Stimulated activated CD4-positive, alpha-beta T cell treated with anti-CD3 and anti-CD28 coated beads, Interleukin-12 subunit alpha, Interleukin-12 subunit beta, amount 100 ng/mL, for 48 hours (primary cell): Measurements from ENCODE around the gene BAHD1.

Experiments
- DNase-seq, 3 donors: peaks; one replicate each; pipeline ENCODE4 v3.0.0-alpha.2; 2020; ENCODE audit warnings: low read depth in 2 of 3, low spot score in 1 of 3

BAHD1 gene

DNA sequence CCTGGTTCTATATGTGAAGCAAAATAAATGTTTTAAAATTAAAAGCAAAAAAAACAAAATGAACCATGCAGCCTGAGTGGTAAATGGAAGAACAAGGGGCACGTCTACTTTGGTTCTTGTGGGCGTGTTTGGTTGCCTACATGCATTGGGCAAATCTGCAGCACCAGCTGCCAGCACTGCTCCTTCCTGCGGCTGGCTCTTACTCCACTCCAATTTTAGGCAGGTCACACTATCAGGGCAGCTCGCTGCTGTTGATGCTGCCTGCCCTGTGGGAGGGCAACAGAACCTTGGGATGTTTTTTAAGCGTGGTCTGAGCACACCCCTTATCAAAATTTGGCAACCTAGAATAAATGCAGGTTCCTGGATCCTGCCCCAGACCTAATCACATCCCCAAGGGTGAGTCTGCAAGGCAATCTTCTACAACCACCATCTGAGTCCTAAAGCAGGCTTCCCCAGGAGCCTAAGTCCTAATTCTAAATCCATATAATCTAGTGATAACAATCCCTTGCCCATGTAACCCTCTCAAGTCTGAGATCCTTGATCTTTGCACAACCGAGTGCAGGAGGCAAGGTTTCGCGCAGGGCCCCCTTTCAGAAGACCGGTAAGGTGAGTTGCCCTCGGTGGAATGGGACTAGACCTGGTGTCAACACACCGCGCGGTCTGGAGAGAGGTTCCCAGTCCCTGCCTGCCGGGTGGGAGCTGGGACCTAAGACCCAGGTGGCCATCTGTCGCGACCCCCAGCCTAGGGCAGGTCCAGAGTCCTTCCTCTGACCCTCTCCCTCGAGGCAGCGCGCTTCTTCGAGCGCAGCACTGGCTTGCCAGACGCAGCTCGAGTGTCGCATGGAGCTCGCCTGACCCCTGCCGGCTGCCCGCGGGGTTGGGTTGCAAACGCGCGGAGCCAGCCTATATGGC is 19.3 kb upstream of the BAHD1 start:
- DNase-seq, result peak; percentile 63 to 78 (median 77)

DNA sequence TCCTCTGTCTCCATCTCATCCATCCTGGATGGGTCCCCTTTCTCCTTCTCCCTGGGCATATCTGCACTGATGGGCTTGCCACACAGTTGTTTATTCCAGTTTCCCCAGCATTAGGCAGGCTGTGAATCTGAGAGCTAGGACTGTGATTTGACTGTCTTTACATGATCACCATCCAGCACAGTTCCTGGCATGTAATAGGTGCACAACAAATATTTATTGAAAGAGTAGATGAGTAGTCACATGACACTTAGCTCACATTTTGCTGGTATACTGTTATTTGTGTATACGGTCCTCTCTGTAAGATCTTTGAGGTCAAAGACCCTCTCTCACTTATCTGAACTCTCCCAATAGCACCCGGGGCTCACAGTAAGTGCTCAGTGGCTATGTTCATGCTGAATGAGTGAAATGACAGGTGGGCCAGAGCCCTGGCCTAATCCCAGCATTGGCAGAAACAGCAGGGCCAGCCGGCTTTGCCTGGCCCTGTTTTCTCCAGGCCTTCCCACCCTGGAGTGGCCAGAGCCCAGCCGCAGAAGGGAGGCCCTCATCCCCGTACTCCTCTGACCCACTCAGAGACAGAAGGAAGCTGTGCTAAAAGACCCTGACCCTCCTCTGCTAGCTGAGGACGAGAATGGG is 16.2 kb upstream of the BAHD1 start:
- DNase-seq, result no peak

DNA sequence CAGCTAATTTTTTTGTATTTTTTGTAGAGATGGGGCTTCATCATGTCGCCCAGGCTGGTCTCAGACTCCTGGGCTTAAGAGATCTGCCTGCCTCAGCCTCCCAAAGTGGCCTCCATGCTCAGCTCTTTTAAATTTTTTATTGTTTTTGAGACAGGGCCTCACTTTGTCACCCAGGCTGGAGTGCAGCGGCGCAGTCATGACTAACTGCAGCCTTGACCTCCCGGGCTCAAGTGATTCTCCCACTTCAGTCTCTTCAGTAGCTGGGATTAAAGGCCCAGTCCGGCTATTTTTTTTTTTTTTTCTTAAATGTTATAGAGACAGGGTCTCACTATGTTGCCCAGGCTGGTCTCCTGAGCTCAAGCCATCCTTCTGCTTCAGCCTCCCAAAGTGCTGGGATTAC is 15.1 kb upstream of the BAHD1 start:
- DNase-seq, result no peak

DNA sequence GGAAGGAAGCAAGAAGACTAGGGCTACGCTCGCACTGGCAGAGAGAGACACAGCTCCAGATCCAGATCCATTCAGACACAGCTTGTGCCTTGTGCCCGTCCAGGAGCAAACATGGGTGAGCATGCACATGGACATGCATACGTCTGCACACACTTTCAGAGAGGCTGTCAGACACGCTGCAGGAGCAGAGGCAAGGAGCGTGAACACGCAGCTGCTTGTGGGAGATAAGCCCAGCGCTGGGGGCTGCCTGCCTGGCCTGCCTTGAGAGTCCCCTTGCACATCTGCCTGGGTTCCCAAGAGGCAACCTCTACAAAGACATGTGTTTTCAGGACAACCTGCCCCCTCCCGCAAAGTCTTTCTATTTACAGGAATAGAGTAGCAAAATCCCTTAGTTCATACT is 13.6 kb upstream of the BAHD1 start:
- no peak for DNase-seq

DNA sequence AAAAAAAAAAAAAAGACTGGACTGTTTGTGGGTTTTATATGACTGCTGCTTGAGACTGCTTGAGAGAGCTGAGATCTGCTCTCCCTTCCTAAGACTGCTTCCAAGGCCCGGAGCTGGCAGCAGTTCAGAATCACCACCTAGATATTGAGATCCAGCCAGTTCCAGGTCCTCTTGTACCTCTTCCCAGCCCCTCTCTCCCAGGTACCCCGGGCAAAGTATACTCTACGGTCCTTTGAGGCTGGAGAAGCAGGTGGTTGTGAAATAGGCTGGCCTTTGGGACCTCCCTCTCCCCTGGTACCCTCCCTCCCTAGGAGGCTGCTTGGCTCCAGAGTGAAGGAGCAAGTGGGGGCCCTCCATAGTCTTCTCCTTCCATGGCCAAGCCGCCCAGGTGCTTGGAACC is 12.6 kb upstream of the BAHD1 start:
- DNase-seq, result no peak

DNA sequence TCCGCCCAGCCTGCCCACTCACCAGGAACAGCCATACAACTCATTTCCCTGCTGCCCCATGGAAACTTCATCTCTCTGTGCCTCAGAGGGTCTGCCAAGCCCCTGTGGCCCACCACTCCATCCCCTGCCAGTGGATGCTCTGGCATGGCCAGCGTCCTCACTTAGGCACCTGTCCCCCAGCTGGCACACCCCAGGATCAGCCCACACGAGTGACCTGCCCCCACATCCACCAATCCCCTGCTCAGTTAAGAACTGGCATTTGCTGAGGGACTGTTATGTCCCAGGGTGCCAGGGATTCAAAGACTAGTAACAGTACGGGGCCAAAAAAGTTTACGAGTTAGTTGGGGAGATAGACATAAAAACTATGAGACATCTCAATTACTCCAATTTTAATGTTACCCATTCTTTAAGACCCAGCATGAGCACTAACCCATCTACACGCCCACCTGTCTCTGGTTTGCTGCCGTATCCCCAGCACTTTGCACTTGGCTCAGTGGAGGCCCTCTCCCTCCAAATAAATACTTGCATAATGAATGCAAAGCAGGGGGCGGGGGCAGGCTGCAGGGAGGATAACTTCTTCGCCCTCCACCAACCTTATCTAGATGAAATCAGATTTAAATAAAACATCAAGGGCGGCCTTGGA is 11.6 kb upstream of the BAHD1 start:
- DNase-seq, result no peak

- DNase-seq, result no peak
These were observed 10.4 kb upstream of the BAHD1 start for GRCh38 chr15:40430271-40430805.

GRCh38 chr15:40435023-40435709 is 5.6 kb upstream of the BAHD1 start:
- no peak for DNase-seq

DNA sequence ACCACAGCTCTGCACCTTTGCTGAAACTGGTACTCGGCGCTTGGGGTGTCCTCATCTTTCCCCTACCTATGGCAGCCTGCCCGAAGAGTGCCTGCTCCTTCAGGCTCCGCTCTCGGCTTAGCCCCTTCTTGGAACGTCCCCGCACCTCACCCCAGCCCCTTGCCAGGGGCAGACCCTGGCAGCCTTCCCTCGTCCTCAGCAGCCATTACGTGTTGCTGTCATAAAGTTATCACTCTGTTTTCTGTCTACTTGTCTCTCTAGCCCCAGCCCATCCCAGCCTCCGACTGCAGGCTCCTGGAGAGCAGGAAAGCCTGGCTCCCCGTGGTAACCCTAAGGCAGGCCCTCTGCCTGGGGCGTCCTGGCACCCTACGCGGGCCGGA is 5.1 kb upstream of the BAHD1 start:
- DNase-seq, result no peak

GRCh38 chr15:40436116-40436891 is 4.4 kb upstream of the BAHD1 start:
- DNase-seq, result no peak

DNA sequence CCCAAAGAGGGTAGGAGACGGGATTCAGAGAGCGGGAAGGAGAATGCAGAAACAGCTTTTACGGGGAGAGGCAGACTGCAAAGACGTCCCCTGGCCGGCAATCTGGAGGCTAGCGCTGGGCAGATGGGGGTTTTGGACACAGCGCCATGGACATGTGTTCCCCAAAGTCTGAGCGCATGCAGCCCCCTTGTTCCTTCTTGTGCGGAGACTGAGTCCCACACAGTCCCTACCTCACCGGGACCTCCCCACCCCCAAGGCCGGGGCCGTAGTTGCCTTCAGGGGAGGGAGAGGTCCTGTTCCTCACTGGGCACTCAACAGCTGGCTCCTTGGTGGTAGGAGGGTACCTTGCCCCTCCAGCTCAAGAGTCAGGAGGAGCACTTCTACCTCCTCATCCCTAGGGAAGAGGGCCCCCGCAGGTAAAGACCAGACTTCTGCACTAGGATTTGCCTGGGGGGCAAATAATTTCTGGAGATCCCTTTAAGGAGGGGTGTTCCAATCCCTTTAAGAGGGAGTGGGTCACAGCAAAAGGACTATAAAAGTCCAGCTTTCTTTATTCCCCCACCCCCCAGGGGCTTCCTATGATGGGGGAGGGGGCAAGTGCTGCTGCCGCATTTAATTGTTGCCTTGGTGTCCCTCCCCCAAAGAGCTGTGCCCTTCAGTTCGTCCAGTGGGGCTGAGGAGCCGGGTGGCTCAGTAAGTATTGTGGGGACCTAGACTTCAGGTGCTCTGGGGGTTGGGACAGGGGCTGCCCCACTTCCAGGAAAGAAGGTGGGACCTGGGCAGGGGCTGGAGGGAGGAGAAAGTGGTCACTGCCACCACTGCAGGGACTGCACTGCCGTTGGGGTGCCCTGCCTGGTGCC is 3.6 kb upstream of the BAHD1 start:
- no peak for DNase-seq

DNA sequence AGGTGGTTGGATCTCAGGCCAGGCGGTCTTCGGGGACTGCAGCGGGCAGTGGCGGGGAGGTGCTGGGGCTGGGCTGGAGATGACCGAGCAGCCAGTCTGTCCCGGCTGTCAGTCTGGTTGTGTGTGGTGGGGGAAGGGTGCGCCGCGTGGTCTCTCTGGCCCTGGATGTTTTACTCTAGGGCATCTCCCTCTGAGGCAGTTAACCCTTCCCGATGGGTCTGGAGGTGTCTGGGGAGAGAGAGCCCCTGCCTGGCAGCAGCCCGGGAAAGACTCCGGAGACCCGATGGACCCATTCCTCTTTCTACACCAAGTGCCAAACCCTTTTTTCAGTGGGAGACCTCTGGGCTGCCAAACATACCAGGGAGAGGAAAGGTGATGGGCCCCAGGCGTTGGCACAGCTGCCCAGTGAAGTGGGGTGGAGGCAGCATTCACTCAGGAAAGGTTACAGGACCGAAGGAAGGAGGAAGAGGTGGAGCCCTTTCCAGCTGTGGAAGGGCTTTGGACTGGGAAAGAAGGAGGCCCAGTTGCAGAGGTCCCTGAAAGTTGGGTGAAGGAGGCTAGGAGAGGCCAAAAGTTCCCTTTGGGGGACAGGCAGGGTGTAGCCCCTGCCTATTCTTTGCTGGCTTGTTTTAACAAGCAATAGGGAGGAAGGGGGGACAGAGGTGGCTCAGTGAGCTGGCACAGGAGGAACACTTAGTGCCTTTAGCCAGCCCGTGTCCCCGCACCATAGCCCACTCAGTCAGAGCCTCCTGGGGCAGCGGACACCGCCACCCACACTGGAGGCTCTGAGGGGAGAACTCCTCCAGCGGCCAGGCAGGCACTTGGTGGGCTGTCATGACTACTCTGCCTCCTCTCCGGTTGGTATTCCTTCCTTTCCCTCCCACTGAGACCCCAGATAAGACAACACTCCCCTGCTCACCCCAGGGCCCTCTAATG is 2.7 kb upstream of the BAHD1 start:
- no peak for DNase-seq

- DNase-seq, result no peak
These were observed 2.0 kb upstream of the BAHD1 start for GRCh38 chr15:40438712-40439111.

GRCh38 chr15:40439461-40439959 is 1.2 kb upstream of the BAHD1 start:
- no peak for DNase-seq

GRCh38 chr15:40439960-40440742 is 602 bp upstream of the BAHD1 start:
- DNase-seq, result no peak

GRCh38 chr15:40441565-40442531 is 1.1 kb downstream of the BAHD1 start:
- DNase-seq, result no peak
